Gastroesophageal sphincter (tissue), 4 donors: Measurements from ENCODE around the gene ZPBP2. TPM values are rescaled to one million over a fixed set of nuclear protein-coding genes. Genes with fewer than 3 reads are reported as not detected.

Source experiments
- ATAC-seq: fragments of 150-250 bp; one replicate; pipeline ENCODE4 v1.9.1; 2016; ENCODE audit warnings: mild to moderate bottlenecking, moderate library complexity
- H3K27ac ChIP-seq, 4 donors: fragments of 200-600 bp; sonication (generic) in 3 of 4; 1 replicate in 3 of 4; 2 replicates in 1 of 4; pipeline ENCODE4 v1.5.1; 2016 to 2019
- H3K27me3 ChIP-seq: fragments of 200-600 bp; sonication (generic); one replicate; pipeline ENCODE4 v1.5.1; 2019
- H3K36me3 ChIP-seq, 2 donors: fragments of 200-600 bp; sonication (generic); one replicate each; pipeline ENCODE4 v1.5.1; 2019; ENCODE audit warnings: control low read depth in 1 of 2
- H3K4me1 ChIP-seq, 3 donors: fragments of 200-600 bp; sonication (generic); 1 replicate in 2 of 3; 2 replicates in 1 of 3; pipeline ENCODE4 v1.5.1; 2016 to 2019; ENCODE audit warnings: control low read depth in 2 of 3
- H3K4me3 ChIP-seq, 2 donors: fragments of 200-600 bp; sonication (generic); one replicate each; pipeline ENCODE4 v1.5.1; 2019; ENCODE audit warnings: mild to moderate bottlenecking in 1 of 2, moderate library complexity in 1 of 2
- H3K9me3 ChIP-seq, 3 donors: fragments of 200-600 bp; sonication (generic); one replicate each; pipeline ENCODE4 v1.5.1; 2017 to 2019; ENCODE audit warnings: control low read depth in 2 of 3
- EP300 ChIP-seq: sonication (generic); formaldehyde crosslinking; IDR thresholded peaks from one replicate; pipeline ENCODE4 v1.6.1; 2017; ENCODE audit warnings: antibody characterized with exemption, mild to moderate bottlenecking
- POLR2A ChIP-seq, 2 donors: fragments of 450-650 bp; IDR thresholded peaks; one replicate each; pipeline ENCODE4 v1.6.1; 2017; ENCODE audit warnings: antibody characterized with exemption in 2 of 2, mild to moderate bottlenecking in 2 of 2, moderate library complexity in 1 of 2
- POLR2AphosphoS5 ChIP-seq: sonication (generic); formaldehyde crosslinking; IDR thresholded peaks from one replicate; pipeline ENCODE4 v1.6.1; 2017; ENCODE audit warnings: antibody characterized with exemption
- whole genome bisulfite sequencing, 2 donors: methylation state at CpG; one replicate each; pipeline ENCODE4 v1.1.5; 2018; ENCODE audit warnings: low coverage in 1 of 2; 5-methylcytosine and 5-hydroxymethylcytosine counted together
- total RNA-seq, 4 donors: library from RNA; depleted of rRNA; stranded (reverse); fragments of >200 nt; gene quantifications; one replicate each; pipeline ENCODE4 v1.1.0, GENCODE V29; 2016
- TF ChIP-seq, protein P1 (sequence below), 4 experiments: fragments of 200-600 bp in 2 of 4; fragments of 450-650 bp in 2 of 4; sonication (generic) in 1 of 4; IDR thresholded peaks; one replicate each; pipeline ENCODE4 v1.5.1; 2017 to 2019; ENCODE audit warnings: antibody characterized with exemption in 4 of 4, mild to moderate bottlenecking in 2 of 4, moderate library complexity in 2 of 4

ZPBP2 gene
- total RNA-seq, 4 donors from 2014 or later = not detected

DNA sequence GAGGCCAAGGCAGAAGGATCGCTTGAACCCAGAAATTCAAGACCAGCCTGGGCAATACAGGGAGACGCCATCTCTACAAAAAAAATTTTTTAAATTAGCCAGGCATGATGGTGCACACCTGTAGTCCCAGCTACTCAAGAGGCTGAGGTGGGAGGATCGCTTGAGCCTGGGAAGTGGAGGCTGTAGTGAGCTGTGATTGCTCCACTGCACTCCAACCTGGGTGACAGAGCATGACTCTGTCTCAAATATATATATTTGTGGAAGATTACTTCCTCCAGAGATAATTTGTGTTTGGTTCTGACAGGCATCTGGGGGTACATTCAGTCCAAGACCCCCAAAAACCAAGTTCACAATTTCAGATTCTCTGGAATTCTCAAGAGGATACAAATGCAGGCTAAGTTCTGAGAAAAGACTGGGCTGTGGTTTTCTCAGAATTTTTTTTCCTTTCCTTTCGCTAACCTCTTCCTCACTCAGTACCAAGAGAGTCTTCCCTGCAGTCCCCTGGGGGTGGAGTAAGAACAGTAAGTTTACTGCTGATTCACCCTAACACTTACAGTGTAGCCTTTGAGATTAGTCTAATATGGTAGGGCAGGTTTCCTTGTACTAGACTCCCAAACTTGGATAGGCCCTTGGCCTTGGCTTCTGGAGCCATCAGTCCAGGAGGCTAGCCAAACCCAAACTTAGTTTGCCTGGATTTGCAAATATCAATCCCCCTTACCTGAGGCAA is 35.3 kb downstream of the ZPBP2 start:
- peaks cover 0 to 12% of the 10 kb centered on the region in 2 donors for H3K36me3 ChIP-seq
- H3K9me3 ChIP-seq = no peaks in the 10 kb centered on the region
- no peak overlapping the region for H3K27ac ChIP-seq
- no peaks in the 10 kb centered on the region for H3K27me3 ChIP-seq
- no peak overlapping the region for H3K4me3 ChIP-seq
- WGBS, 2 donors = 92 to 100% methylated on average over 1 to 4 of the region's 4 CpGs
- TF ChIP-seq, protein P1, sequence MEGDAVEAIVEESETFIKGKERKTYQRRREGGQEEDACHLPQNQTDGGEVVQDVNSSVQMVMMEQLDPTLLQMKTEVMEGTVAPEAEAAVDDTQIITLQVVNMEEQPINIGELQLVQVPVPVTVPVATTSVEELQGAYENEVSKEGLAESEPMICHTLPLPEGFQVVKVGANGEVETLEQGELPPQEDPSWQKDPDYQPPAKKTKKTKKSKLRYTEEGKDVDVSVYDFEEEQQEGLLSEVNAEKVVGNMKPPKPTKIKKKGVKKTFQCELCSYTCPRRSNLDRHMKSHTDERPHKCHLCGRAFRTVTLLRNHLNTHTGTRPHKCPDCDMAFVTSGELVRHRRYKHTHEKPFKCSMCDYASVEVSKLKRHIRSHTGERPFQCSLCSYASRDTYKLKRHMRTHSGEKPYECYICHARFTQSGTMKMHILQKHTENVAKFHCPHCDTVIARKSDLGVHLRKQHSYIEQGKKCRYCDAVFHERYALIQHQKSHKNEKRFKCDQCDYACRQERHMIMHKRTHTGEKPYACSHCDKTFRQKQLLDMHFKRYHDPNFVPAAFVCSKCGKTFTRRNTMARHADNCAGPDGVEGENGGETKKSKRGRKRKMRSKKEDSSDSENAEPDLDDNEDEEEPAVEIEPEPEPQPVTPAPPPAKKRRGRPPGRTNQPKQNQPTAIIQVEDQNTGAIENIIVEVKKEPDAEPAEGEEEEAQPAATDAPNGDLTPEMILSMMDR (IDR thresholded peaks at IDR 0.05) = no peak
- TF ChIP-seq POLR2AphosphoS5 (no peak), EP300 (no peak), POLR2A (IDR thresholded peaks at IDR 0.05) (no peak)
- ATAC-seq = no peak
- H3K4me1 ChIP-seq = no peaks in the 10 kb centered on the region

DNA sequence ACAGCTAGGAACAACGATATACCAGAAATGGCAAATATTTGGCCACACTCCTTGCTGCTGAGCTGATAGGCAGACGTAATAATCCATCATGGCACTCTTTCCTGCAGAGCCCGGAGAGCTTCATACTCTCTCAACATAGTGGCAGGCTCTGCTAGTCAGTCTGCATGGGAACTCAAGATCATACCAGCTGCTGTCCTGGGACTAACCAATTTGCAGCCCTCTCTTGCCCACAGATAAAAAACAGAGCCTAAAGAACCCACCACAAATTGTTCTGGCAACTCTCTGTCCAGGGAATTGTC is 36.9 kb downstream of the ZPBP2 start:
- H3K4me3 ChIP-seq = no peak overlapping the region
- ATAC-seq = no peak
- H3K27ac ChIP-seq = no peak overlapping the region
- no peaks in the 10 kb centered on the region for H3K9me3 ChIP-seq
- WGBS, 2 donors = 60 to 75% methylated on average over 2 of the region's 3 CpGs
- H3K36me3 ChIP-seq = peaks cover 0 to 26% of the 10 kb centered on the region in 2 donors
- no peak for TF ChIP-seq EP300
- no peaks in the 10 kb centered on the region for H3K27me3 ChIP-seq
- no peaks in the 10 kb centered on the region for H3K4me1 ChIP-seq

DNA sequence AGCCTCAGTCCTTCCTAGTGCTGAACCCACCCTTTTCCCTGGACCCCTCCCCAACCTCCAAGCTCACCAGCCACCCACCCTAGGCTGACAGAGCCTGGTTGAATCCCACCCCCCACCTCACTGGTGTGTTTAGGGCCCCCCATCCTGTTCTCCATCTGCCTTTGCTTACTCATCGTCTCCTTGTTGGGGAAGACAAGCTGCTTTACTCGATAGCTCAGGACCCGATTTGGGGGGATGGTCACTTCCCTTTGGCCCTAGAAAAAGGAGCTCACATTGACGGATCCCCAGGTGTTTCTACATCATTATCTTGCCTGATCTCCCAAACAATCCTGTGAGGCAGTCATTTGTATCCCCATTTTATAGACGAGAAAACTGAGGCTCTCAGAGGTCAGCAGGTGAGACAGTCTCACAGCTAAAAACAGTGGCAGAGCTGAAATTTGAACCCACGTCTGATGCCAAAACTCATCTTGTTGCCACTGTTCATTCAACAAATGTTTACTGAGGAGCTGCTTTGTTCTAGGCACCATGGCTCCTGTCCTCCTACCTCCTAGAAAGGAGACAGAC is 40.9 kb downstream of the ZPBP2 start:
- no peak overlapping the region for H3K27ac ChIP-seq
- 82% methylated on average over 1 of the region's 6 CpGs; no CpG with 5 or more reads in 1 of the 2 donors for WGBS, 2 donors
- ATAC-seq = no peak
- H3K4me3 ChIP-seq = no peak overlapping the region
- H3K36me3 ChIP-seq = peaks cover 0 to 32% of the 10 kb centered on the region in 2 donors
- no peaks in the 10 kb centered on the region for H3K9me3 ChIP-seq
- H3K4me1 ChIP-seq = no peaks in the 10 kb centered on the region
- H3K27me3 ChIP-seq = no peaks in the 10 kb centered on the region
- TF ChIP-seq, protein P1 (IDR thresholded peaks at IDR 0.05) = no peak
- TF ChIP-seq EP300 (no peak), POLR2A (IDR thresholded peaks at IDR 0.05) (no peak), POLR2AphosphoS5 (no peak)

DNA sequence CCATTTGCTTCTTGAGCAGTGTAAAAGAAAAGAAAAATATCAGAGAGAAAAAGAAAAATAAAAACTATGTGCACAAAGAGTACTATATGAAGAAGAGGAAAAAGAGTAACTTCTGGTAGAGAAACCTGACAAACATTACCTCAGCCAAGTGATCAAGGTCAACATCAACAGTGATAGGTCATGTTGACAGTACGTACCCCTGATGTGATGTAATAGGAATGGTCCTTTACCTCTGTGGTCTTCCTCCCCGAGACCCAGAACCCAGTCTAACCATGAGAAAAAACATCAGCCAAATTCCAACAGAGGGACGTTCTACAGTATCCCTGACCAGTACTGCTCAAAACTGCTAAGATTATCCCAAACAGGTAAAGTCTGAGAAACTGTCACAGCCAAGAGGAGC is 46.0 kb downstream of the ZPBP2 start:
- no peak for ATAC-seq
- WGBS, 2 donors = 78 to 100% methylated on average over 1 to 3 of the region's 3 CpGs
- H3K9me3 ChIP-seq = no peaks in the 10 kb centered on the region
- H3K4me1 ChIP-seq = no peaks in the 10 kb centered on the region
- H3K27ac ChIP-seq = no peak overlapping the region
- no peak overlapping the region for H3K4me3 ChIP-seq
- H3K36me3 ChIP-seq = peaks cover 0 to 36% of the 10 kb centered on the region in 2 donors
- TF ChIP-seq POLR2A (IDR thresholded peaks at IDR 0.05) (no peak), POLR2AphosphoS5 (no peak), EP300 (no peak)
- TF ChIP-seq, protein P1 (IDR thresholded peaks at IDR 0.05) = no peak
- H3K27me3 ChIP-seq = no peaks in the 10 kb centered on the region

DNA sequence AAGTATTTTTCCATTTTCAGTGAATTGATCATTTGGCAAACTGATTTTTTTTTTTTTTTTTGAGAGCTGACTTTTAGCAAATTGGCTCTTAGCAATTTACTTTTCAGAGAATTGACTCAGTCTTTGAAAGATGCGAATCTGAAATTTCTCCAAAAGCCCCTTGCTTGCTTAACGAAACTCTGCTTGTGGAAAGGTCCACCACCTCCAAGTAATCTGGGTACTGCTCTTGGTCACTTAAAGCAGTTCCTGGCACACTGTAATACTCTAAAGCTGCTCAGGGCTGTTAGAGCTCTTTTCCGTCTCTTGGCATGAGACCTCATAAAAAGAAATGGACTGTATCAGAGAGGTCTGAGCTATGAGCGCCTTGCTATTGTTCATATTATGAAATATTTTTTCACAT is 47.6 kb downstream of the ZPBP2 start:
- 79% methylated on average over 2 of the region's 4 CpGs; no CpG with 5 or more reads in 1 of the 2 donors for WGBS, 2 donors
- no peaks in the 10 kb centered on the region for H3K9me3 ChIP-seq
- H3K27ac ChIP-seq = no peak overlapping the region
- no peaks in the 10 kb centered on the region for H3K4me1 ChIP-seq
- H3K4me3 ChIP-seq = no peak overlapping the region
- H3K27me3 ChIP-seq = no peaks in the 10 kb centered on the region
- TF ChIP-seq POLR2A (IDR thresholded peaks at IDR 0.05) (no peak), POLR2AphosphoS5 (no peak), EP300 (no peak)
- TF ChIP-seq, protein P1 (IDR thresholded peaks at IDR 0.05) = no peak
- H3K36me3 ChIP-seq = peaks cover 0 to 36% of the 10 kb centered on the region in 2 donors
- ATAC-seq = no peak
